ENCODE results near the gene SIM1. TPM values are rescaled to one million over a fixed set of nuclear protein-coding genes. Genes with fewer than 3 reads are reported as not detected.
A peak's percentile ranks its signal among the peaks of the same experiment; 100 is the strongest.

SIM1 gene
- polyA plus RNA-seq, 1 experiment: 32.9 TPM

DNA sequence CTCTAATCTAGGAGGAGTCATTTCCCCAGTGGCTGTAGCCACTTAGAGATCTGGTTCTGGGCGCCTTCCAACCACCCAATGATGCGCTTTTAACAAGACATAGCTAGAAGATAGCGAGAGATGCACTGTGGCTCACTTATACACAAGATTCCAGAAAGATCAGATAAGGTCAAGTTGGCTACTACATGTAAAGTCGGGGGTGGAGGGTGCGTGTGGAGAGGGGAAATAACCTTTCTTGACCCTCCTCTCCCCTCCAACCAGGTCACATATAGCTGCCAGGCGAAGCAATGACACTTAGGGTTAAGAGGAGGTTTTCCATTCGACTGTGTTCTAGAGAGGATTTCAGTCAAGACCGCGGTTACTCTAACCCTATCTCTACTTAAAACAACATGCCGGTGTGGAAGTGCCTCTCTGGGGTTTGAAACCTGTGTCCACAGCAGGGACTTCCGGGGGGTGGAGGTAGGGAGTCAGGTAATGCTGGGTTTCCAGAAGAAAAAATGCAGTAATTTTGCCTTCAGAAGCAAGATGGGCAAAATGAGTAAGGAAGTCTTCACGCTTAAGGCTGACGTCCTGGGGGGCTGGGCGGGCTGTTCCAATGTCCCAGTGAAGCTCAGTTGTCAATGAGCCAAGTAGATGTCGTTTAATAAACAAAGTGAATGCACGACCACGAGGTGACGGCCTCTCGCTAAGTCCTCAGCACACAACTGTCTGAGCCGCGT lies 1.8 kb upstream of the SIM1 start:
- POLR2A ChIA-PET: interaction anchor here (1.0 kb wide), 1 partner anchor 9 kb away, joined by 5 read pairs; no protein-coding TSS in a partner anchor
- CTCF ChIA-PET: interaction anchor here (1.0 to 11.7 kb wide), 6 partner anchors 9 to 351 kb away, joined by 3 to 161 read pairs (median 13); no protein-coding TSS in a partner anchor
- peak overlapping the region; percentile 74 for H3K4me3 ChIP-seq (ENCODE audit: low read depth, low read length)
- no peak for DNase-seq (ENCODE audit: low read depth)
- H3K36me3 ChIP-seq (ENCODE audit: control insufficient read depth, insufficient read depth, low read length): peaks cover 4% of the 10 kb centered on the region; the same call in 1 of the 2 replicates
- no peak for TF ChIP-seq CTCF (IDR thresholded peaks at IDR 0.05; ENCODE audit: insufficient read depth, low read depth, low read length)
- no peaks in the 10 kb centered on the region for H3K27me3 ChIP-seq (ENCODE audit: control insufficient read depth, insufficient read depth, low read length)

DNA sequence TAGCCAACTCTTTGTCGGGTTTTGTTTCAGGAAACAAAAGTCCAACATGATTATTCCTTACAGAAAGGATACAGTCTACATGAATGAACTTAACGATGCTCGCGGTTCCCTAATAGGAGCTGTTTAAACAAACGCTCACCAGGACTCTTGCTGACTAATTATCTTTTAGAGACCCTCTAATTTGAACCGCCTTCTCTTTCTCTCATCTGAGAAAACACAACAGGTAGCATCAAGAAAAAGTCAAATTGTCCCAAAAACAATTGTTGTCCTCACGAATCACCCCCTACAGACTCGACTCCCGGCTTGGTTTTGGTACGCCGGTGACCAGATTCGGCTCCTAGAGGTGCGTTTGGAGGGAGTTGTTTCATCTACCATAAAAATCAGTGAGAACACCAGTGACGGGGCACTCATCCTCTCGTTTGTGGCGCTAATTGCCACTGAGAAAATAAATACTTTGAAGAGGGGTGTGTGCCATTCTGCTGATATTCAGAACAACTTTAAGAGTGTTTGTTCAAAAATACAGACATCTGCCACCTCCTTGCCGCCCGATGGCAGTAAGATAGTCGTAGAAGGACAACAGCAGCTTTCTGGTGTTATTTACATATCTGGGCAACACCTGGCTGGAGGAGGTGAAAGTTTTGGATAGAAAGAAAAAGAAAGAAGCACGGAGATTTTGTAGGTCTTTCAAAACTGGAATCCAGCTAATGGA lies 1.1 kb upstream of the SIM1 start:
- Histone ChIP-seq H3K27me3 (ENCODE audit: control insufficient read depth, insufficient read depth, low read length) (no peaks in the 10 kb centered on the region), H3K36me3 (ENCODE audit: control insufficient read depth, insufficient read depth, low read length) (peaks cover 4% of the 10 kb centered on the region; the same call in 1 of the 2 replicates), H3K4me3 (ENCODE audit: low read depth, low read length) (peak overlapping the region; percentile 74)
- ChIA-PET CTCF (interaction anchor here (1.0 to 11.7 kb wide), 7 partner anchors 8 to 350 kb away, joined by 3 to 161 read pairs (median 10); no protein-coding TSS in a partner anchor), POLR2A (interaction anchor here (1.0 to 1.6 kb wide), 2 partner anchors 9 to 12 kb away, joined by 5 to 8 read pairs; no protein-coding TSS in a partner anchor)
- TF ChIP-seq CTCF (IDR thresholded peaks at IDR 0.05; ENCODE audit: insufficient read depth, low read depth, low read length): no peak
- no peak for DNase-seq (ENCODE audit: low read depth)

- no peak for DNase-seq (ENCODE audit: low read depth)
- POLR2A ChIA-PET: interaction anchor here (0.8 to 1.6 kb wide), 5 partner anchors 8 to 368 kb away, joined by 3 to 9 read pairs (median 8); no protein-coding TSS in a partner anchor
- peak overlapping the region; percentile 74 for H3K4me3 ChIP-seq (ENCODE audit: low read depth, low read length)
- CTCF ChIA-PET: interaction anchor here (0.9 to 11.7 kb wide), 11 partner anchors 16 to 360 kb away, joined by 3 to 161 read pairs (median 5); no protein-coding TSS in a partner anchor
- H3K27me3 ChIP-seq (ENCODE audit: control insufficient read depth, insufficient read depth, low read length): no peaks in the 10 kb centered on the region
- peaks cover 4% of the 10 kb centered on the region; the same call in 1 of the 2 replicates for H3K36me3 ChIP-seq (ENCODE audit: control insufficient read depth, insufficient read depth, low read length)
- TF ChIP-seq CTCF (IDR thresholded peaks at IDR 0.05; ENCODE audit: insufficient read depth, low read depth, low read length): no peak
Observed at GRCh38 chr6:100464162-100464851, 414 bp downstream of the SIM1 start.

DNA sequence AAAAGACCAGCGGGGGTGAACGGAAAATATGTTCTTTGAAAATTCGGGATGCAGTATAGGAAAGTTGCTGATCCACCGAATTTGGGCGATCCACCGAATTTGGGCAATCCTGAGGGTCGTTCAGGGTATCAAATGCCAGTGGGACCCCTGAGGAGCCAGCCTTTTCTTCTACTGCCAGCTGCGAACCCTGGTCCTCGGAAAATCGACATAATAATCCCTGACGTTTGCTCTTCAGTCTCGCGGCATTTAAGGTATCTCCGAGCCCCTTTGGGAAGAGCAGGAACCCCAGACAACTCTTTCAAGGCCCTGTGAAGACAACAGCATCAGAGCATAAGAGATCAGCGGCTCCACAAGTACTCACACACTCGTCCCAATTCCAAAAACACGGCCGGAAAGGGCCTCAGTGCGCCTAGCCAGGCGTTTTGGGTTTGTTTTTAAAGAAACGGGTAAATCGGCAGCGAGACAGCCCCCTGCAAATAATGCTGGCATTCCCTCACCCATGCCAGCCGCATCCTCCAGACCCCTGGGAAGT lies 1.0 kb downstream of the SIM1 start:
- H3K4me3 ChIP-seq (ENCODE audit: low read depth, low read length): peak overlapping the region; percentile 74
- no peak for DNase-seq (ENCODE audit: low read depth)
- ChIA-PET CTCF (interaction anchor here (4.1 to 11.7 kb wide), 3 partner anchors 15 to 348 kb away, joined by 16 to 161 read pairs (median 30); no protein-coding TSS in a partner anchor), POLR2A (no interaction called here)
- H3K27me3 ChIP-seq (ENCODE audit: control insufficient read depth, insufficient read depth, low read length): no peaks in the 10 kb centered on the region
- TF ChIP-seq CTCF (IDR thresholded peaks at IDR 0.05; ENCODE audit: insufficient read depth, low read depth, low read length): no peak
- H3K36me3 ChIP-seq (ENCODE audit: control insufficient read depth, insufficient read depth, low read length): peaks cover 4% of the 10 kb centered on the region; the same call in 1 of the 2 replicates

All from BJ (cell line).